Hindlimb muscle (tissue), 1 donor: ENCODE results near the gene KDM7A. TPM values are rescaled to one million over a fixed set of nuclear protein-coding genes. Genes with fewer than 3 reads are reported as not detected.

ENCODE experiments used
- DNase-seq: peaks from one replicate; pipeline ENCODE4 v3.0.0-alpha.2; 2013
- polyA plus RNA-seq: library from polyadenylated mRNA; unstranded; fragments of 120-200 nt; gene quantifications from one replicate; pipeline ENCODE4 v1.2.1, GENCODE V29; 2013; ENCODE audit not compliant: insufficient read length

The KDM7A gene
- polyA plus RNA-seq, 1 donor = 8.2 TPM

DNA sequence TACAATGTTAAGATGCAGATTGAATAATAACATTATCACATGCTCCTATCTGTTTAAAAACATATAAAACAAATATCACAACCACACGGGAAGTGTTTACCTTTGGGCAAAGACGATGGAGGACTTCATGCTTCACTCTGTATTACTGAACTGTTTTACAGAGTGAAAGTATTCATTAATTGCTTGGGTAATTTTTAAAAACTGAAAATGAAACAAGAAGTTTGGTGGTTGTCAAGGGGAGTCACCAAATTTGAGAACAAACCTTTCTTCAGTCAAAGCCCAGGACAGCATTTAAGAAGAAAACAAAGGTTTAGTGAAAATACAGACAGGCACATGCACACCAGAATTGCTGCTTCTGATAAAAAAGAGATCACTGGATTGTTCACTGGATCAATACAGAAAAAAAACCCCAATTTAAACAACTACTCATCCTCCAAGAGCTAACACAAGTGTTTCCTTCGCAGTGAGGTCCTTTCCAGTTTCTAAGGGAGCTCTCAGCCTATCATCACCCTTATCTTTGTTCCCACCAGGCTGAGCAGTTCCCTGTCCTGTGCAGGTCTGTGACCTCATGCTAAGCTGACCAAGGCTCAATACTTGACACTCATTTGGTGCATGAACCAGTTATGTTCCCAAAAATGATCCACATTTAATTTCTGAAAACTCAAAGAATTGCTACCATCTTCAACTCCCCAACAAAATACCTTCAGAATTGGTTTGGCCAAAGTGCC lies 122.8 kb downstream of the KDM7A start:
- DNase-seq = no peak

DNA sequence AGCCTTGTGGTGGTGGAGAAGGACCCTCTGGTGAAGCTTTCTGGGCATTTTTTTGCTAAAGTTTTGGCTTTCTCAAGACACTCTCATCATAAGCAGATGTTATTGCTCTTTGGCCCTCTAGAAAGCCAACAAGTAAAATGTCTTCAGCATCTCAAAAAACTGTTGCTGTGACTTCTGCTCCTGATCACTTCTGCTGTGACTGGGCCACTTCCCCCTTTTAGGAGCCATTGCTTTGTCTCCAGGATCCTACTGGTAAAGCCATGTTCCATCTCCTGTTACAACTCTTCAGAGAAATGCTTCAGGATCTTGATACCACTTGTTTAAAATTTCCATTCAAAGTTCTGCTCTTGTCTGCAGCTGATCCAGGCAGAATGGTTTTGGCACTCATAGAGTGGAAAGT lies 125.0 kb downstream of the KDM7A start:
- no peak for DNase-seq

DNA sequence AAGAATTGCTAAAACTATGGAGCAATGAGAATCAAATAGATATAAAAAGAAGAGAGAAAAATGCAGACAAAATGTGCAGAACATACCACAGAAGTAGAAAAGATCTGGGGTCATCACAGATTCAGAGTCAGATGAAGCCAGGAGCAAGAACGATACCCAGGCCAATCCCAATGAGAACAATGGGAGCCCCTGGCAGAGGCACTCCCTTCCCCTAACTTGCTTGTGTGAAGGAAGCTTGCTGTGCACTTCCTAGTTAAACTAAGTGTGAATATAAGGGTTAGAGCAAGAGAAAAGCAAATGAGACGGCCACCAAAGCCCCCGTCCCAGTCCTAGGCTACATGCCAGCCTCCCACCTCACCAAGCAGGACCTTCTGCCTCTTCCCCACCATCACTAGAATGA lies 126.7 kb downstream of the KDM7A start:
- DNase-seq = no peak

DNA sequence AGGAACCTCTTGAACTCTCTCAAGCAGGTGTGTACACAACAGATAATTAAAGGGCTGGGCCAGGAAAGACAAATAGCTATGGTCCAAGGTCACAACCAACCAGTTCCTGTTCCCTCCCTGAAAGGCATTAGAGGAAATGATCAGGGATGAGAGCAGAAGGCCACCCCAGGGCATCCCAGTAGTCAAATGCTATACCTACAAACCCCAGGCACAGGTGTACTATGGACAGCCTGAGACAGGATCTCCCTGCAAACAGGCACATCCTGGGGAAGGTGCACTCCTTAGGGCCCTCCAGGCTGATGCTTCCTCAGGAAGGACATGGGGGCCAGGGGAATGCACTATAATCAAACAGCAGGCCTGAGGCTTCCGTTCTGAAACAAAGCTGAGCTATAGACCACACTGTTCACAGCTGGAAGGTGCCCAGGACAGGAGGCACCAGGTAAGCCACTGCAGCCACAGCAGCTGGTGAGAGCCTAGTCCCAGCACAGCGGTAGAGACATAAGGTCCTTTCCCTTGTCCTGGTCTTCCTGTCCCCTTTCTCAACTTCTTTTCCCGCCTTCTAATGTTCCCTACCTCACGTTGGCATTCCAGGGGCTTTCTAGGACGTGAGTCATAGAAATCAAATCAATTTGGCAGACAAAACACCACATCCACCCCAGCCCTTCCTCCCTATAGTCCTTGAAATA lies 127.3 kb downstream of the KDM7A start:
- DNase-seq = no peak

DNA sequence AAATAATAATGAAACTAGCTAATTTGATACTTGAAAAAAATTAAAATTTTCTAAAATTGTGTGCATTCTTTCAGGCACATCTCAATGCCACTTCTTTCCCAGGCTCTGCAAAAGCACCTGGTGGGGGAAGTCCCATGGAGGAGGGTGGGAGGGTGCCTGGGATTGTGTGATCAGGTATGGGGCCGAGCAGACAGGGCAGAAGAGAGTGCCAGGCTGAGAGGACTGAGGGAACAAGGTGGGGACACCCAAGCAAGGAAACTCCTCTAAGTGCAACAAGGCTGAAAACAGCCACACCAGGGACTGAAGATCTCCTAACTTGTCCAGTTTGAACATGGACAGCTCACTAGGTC lies 127.8 kb downstream of the KDM7A start:
- DNase-seq = no peak

DNA sequence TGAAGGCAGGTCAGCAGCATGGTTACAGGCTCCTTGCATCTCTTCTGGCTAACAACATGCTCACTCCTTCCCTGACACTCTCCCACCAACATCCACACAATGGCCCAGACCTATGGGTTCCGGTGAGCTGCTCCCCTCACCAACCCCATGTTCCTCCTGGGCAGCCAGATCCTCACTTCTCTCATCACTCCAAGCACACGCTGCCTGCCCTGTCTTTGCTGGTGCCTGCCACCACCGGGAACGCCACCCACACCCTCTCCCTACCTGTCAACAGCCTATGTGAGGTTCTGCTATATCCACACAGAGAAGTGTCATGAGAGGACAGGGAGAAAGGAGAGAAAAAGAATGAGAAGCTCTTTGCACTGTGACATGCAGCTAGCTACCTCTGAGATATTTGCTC lies 128.6 kb downstream of the KDM7A start:
- DNase-seq = no peak

DNA sequence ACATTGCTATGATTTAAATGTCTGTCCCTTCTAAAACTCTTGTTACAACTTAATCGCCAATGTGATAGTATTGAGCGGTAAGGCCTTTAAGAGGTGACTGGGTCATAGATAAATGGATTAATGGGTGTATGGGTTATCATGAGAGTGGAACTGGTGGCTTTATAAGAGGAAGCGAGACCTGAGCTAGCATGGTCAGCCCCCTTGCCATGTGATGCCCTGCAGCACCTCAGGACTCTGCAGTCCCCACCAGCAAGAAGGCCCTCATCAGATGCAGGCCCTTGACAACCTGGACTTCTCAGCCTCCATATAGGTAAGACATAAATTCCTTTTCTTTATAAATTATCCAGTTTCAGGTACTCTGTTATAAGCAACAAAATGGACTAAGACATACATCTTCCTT lies 129.6 kb downstream of the KDM7A start:
- DNase-seq = no peak

DNA sequence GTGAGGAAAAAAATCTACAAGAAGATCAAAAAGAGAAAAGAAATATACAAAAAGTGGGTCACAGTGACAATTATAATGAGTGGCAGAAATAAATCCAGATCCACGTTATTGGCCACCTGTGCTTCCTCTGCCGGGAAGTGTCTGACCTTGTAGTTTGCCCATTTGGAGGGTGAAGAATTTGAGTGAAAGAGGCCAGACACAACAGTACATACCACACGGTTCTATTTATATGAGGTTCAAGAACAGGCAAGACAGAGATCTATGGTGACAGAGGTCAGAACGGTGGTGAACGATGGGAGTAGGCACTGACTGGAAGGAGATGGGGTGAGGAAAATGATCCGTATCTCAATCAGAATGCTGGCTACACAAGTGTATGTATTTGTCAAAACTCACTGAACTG lies 131.1 kb downstream of the KDM7A start:
- DNase-seq = no peak

DNA sequence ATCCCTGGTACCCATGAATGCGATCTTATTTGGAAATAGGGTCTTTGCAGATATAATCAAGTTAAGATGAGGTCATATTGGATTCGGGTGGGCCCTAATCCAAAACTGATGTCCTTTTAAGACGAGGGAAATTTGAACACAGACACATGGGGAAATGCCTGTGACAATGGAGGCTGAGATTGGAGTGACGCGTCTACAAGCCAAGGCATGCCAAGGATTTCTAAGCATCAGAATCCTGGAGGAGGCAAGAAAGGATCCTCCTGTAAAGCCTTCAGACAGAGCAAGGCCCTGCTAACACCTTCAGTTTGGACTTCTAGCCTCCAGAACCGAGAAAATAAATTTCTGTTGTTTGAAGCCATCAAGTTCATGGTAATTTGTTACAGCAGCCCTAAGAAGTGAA lies 132.5 kb downstream of the KDM7A start:
- no peak for DNase-seq

DNA sequence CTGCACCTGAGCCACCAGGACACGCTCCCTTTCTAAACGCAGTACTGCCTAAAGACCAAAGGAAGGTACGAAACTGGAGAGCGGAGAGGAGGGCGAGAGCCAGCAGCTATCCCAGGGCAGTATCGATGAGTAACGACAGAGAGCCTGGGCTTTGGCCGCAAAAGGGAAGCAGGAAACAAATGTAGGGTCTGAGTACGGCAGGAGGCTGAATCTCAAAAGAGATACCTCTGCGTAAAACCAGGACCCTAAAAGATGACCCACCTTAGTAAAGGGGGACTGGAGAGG lies 134.5 kb downstream of the KDM7A start:
- DNase-seq = no peak

DNA sequence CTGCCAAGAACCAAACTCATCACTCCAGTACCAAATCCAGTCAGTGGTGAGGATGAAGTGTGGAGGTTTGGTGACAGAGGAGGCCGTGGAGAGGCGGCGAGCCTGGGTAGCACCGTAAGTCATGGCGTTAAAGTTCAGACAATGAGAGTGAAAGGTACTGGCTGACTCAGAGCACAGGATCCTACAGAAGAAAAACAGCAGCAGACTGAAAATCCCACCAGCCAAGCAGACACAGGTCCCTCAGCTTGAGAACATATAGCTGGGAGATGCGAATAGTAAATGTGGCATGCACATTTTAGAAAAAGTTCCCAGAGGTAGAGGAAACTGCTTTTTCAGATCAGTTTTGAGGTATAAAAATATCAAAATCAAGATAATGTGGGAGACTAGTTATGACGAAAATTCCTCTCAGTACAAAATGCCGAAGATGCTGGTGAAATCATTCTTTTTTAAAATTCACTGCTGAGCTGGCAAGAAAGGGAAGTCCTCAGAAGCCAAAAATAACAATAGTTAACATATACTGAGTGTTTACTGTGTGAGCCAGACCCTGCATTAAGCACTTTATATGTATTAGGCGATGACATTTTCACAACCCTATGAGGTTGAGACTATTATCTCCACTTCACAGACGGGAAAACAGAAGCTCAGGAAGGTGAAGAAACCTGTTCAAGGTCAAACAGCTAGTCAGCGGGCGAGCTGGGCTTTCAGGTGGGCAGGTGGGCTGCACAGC lies 135.0 kb downstream of the KDM7A start:
- no peak for DNase-seq

DNA sequence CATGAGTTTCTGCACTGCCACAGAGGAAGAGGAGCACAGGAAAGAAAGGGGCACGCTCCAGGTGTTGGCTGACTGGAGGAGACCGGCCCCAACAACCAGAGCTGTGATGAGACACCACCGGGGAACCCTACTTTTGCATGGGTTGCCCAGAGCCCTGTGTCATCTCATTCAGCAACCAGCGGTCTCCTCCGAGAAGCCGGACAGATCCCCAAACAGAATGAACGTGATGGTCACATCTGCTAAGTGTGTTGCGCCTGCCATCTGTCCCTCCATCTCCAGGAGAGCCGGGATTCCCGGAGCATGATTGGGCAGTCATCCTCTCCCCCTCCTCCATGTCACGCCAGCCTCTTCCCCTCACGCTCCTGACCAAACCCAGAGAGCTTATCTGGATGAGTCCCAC lies 136.9 kb downstream of the KDM7A start:
- no peak for DNase-seq

DNA sequence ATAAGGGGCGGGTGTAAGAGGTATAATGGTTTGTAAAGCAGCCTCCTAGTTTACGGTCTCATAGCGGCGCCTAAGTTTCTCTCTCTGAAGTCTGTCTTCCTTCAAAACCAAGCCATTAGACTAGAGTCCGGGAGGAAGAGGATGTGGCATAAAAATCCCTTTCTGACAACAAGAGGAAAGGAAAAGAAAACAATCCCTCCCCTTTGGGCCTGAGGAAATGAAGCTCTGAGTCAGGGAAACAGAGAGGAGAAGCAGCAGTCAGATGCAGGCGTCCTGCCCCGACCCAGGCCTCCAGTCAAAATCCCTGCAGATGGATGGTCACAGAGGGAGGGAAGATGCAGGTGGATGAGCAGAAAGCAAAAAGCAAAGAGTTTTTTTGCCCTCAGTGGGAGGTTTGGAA lies 137.7 kb downstream of the KDM7A start:
- no peak for DNase-seq

DNA sequence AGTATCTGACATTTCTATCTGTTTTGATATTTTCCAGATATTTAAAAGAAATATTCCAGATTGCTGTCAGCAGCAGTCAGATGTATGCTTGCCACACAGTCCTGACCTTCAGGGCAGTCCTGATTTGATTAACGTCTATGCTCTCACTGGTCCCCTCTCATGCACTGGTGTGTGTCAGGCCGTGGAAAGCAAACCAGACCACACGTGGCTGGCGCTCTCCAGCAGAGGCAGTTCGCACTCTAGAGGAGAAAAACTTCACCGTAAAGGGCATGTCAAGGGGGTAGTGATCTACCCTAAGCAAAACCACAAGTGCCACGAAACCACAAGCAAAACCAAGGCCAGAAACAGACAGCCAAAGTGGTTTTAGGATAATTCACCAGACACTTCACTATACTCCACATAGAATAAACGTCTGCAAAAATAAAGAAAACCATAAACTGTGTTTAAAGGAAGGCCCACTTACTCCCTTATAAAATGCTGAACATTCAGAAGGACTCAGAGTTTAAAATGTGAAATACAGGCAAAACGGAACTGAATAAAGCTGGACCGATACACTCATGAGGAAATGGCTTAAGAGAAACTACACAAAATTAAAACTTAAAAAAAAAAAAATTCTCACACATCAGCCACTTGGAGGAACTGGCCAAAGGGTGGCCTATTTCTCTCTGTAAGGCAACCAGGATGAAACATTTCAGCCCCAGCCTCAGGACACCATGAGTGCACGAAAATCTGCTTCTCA lies 140.4 kb downstream of the KDM7A start:
- no peak for DNase-seq

DNA sequence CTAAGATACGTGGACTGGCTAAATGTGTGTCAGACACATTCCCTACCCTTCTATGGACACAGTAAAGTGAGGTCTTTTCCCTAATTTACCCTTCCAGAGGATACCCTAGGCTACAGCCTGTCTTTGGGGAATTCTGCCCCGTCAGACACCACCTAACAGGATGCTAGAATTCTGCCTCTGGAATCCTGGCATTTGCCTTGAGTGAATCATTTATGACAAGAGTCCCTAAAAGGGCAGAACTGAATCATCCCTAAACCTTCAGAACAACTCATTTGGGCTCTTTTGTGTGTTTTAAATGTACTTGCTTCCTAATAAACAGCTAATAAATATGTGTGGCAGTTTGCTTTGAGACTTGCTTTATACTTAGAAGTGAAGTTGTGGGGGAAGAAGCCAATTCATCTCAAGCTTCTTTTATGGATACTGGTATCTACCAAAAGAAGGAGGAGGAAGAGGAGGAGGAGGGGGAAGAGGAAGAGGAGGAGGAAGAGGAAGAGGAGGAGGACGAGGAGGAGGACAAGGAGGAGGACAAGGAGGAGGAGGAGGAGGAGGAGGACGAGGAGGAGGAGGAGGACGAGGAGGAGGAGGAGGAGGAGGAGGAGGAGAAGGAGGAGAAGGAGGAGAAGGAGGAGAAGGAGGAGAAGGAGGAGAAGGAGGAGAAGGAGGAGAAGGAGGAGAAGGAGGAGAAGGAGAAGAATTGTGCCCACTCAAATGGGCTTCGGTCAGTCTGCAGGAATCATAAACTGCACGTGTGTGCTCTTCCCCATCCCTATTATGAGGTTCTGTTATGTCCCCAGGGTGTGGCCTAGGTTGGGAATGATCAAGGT lies 141.2 kb downstream of the KDM7A start:
- no peak for DNase-seq

Other genes with a start within 250 kb of the KDM7A start
- 15.3 TPM for gene PARP12, start 114.0 kb downstream of the KDM7A start, polyA plus RNA-seq
- 27.5 TPM for gene SLC37A3, start 221.5 kb upstream of the KDM7A start, polyA plus RNA-seq
- not detected for gene RAB19, start 227.1 kb upstream of the KDM7A start, polyA plus RNA-seq